CD4-positive, alpha-beta T cell treated with Interleukin-21 for 1 hour (primary cell): ENCODE results near the gene HLCS.
A peak's percentile ranks its signal among the peaks of the same experiment; 100 is the strongest.
"Not testable (repeated sequence)": the region's sequence is repeated elsewhere in the genome, so short reads cannot be mapped to it uniquely, and the experiment has no call there.

Experiments used
- DNase-seq: peaks from one replicate; pipeline ENCODE4 v3.0.0-alpha.2; 2020

HLCS gene

DNA sequence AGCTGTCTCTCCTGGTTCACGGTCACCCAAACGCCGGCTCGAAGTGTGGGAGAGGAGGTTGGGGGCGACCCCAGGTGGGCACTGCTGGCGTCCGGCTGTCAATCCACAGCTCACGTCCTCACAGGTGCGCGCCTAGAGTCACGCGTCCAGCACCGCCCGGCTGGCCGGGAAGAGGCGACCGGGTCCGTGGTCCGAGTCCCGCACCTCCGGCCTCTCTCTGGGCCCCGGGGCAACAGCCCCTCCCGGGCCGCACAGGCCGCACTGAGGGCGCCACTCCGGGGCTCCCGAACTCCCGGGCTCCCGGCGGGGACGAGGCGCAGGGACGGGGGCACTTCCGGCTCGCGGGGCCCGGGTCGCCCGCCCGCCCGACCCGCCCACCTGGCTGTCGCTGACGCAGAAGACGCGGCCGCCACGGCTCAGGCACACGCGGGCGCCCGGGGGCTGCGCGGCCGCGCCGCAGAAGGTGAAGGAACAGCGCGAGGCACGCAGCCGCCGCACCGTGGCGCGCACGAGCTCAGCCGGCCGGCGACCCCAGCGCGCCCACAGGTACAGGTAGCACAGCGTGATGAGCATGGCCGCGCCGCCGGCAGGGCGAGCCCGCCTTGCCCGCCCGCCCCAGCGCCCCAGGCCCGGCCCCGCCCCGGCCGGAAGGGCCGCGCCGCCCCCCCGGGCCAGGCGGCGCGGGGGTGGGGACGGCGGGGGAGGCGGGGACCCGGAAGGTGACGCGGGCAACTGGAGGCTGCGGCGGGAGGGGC lies at the start of gene HLCS:
Gene HLCS, minus strand, starts transcription at position 604 of the 755 bp plus-strand sequence. Its CDS starts 31 bp downstream, at position 573.
- DNase-seq: peak; percentile 82

- DNase-seq: peak; percentile 78
These were observed 43.4 kb upstream of the HLCS start for GRCh38 chr21:37009740-37010341.

DNA sequence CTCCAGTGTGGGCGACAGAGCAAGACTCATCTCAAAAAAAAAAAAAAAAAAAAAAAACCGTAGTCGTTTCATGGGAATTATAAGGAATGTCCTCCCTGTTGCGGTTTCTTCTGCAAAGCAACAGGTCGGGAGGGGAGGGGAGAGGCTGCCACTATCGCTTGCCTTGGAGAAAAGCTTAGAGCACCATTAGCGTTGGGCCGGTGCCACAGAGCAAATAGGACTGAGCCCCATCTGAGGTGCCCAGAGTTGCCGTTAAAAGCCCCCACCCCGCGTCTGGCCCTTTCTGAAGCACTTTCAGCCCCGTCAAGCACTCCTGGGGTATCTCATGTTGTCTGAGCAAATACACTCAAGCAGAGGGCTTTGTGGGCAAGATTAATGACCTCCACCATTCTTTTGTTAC lies 42.3 kb upstream of the HLCS start:
- no peak for DNase-seq

DNA sequence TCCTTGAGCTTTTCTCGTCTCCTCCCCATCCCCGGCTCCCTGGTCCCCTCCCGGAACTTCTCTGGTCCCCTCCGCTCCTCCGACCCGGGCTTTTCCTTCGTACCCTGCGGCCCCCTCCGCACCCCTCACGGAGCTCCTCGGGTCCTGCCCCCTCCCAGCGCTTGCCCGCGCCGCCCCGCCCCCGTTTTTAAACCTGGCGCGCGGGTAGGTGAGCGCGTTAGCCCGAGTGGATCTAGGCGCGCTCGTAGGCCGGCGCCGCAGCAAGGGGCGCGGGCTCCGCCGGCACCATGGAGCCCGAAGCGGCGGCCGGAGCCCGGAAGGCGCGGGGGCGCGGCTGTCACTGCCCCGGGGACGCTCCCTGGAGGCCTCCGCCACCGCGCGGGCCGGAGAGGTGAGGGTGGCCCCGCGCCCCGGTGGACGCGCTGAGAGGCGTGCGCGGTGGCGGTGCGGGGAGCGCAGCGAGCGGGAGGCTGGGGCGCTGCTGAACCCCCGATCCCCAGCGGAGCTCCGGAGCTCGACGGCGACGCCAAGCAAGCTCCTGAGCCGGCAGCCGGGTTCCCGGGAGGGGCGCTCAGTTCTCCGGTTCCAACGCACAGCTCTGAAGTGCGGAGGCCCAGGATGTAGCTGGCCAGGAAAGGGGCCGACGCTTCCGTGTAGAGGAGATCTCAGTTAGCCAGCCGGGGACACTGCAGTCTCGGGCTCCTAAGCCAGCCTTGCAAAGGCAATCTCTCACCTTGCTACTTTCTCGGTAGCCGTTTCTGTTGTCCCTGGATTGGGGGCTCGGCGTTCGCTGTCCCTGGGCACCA lies 40.2 kb upstream of the HLCS start, which contains the start of gene RIPPLY3:
Gene RIPPLY3, plus strand, starts transcription at position 217 of the 806 bp plus-strand sequence. Its CDS starts 71 bp downstream, at position 288.
- DNase-seq: peak; percentile 4

DNA sequence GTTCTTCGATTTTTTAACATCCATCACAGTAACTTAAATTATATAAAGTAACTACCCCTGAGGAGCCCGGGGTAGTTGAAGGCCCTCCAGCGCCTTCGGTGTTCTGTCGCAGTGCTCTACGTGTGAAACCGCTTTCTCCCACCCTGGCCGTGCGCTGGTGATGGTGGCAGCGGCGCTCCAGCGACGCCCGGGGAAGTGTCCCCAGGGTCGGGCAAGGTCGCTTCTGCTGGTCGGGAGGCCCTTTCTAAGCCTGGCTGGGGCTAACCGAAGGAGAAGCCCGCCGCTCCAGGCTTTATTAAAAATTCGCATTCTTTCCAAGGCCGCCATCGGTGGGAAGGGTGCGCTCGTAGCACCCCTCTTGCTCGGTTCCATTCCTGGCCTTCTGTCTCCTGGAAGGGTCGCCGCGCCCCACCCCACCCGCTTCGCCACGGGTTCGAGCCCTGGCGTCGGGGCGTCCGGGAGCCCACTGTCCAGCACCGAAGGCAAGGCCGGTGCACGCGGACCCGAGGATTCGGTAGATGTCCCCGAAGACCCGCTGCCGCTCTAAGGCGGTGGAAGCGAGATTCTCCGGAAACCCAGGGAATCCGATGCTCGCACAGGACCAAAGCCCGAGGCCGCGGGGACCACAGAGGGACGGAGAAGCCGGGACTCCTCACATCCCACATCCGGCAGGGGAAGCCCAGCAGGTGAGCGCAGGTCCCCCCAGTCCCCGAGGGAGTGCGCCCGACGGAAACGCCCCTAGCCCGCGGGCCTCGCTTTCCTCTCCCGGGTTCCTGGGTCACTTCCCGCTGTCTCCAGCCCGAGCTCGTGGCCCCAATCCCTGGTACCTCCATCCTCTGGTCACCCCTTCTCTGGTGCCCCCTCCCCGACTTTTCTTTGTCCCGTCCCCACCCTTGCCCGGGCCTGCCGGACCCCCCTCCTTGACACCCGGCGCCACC lies 39.3 kb upstream of the HLCS start:
- no peak for DNase-seq

DNA sequence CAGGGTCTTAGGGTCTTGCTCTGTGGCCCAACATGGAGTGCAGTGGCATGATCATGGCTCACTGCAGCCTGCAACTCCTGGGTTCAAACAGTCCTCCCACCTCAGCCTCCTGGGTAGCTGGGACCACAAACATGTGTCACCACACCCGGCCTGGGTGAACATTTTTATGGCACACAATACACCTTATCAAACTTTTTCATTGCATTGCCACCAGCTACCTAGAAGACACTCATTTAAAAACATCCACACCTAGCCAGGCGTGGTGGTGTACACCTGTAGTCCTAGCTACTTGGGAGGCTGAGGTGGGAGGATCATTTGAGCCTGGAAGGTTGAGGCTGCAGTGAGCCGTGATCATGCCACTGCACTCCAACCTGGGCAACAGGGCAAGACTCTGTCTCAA lies 37.4 kb upstream of the HLCS start:
- DNase-seq: not testable (repeated sequence)

DNA sequence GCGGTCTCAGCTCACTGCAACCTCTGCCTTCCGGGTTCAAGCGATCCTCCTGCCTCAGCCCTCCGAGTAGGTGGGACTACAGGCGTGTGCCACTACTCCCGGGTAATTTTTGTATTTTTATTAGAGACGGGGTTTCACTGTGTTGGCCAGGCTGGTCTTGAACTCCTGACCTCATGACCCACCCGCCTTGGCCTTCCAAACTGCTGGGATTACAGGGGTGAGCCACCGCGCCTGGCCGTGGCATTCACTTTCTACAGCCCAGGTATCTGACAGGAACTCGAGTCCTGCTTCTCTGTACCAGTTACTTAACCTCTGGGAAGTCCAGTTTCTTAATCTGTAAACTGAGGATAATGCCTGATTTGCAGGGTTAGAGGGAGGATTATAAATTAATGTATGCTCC lies 36.4 kb upstream of the HLCS start:
- DNase-seq: not testable (repeated sequence)

- no peak for DNase-seq
These were observed 35.0 kb upstream of the HLCS start for GRCh38 chr21:37001441-37001840.

DNA sequence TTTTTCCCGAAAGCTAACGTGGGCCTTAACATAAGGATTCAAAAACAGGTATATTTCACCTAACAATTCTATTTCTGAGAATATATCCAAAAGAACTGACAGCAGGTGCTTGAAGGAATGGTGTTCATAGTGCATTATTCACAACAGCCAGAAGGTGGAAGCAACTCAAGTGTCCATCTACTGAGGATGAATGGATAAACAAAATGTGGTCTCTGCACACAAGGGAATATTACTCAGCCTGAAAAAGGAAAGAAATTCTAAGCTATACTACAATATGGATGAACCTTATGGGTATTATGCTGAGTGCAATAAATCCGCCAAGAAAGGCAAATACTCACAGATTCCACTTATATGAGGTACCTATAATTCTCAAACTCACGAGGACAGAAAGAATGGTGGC lies 33.9 kb upstream of the HLCS start:
- DNase-seq: no peak

- no peak for DNase-seq
These were observed 32.8 kb upstream of the HLCS start for GRCh38 chr21:36999131-36999898.

GRCh38 chr21:36995285-36995684 lies 28.8 kb upstream of the HLCS start:
- not testable (repeated sequence) for DNase-seq

DNA sequence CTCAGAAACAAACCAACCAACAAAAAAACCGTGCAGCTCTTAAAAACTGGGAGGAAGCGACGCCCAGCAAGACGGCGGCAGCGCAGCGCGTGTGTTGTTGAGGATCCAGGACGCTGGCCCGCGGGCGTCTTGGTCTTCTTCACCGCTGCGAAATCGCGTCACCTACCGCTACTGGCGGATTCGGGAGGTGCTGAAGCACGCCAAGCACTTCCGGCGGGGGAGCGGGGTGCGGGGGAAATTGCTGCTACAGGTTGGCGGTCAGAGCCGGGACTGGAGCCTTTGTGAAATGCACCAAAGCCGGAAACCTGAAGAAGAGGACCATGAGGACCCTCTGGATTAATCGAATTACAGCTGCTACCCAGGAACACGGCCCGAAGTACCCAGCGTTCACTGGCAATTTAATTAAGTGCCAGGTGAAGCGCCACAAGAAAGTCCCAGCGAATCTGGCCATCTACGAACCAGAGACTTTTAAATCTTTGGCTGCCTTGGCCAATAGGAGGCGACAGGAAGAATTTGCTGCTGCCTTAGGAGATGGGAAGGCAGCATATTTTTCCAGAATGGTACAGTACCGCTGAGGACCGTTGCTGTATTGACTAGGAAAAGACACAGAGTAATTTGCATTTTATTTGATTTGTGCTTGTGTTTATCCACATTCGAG lies 28.2 kb upstream of the HLCS start:
- peak; percentile 36 for DNase-seq

- DNase-seq: no peak
These were observed 26.2 kb upstream of the HLCS start for GRCh38 chr21:36992671-36993070.

GRCh38 chr21:36990508-36991205 lies 24.2 kb upstream of the HLCS start:
- DNase-seq: no peak

DNA sequence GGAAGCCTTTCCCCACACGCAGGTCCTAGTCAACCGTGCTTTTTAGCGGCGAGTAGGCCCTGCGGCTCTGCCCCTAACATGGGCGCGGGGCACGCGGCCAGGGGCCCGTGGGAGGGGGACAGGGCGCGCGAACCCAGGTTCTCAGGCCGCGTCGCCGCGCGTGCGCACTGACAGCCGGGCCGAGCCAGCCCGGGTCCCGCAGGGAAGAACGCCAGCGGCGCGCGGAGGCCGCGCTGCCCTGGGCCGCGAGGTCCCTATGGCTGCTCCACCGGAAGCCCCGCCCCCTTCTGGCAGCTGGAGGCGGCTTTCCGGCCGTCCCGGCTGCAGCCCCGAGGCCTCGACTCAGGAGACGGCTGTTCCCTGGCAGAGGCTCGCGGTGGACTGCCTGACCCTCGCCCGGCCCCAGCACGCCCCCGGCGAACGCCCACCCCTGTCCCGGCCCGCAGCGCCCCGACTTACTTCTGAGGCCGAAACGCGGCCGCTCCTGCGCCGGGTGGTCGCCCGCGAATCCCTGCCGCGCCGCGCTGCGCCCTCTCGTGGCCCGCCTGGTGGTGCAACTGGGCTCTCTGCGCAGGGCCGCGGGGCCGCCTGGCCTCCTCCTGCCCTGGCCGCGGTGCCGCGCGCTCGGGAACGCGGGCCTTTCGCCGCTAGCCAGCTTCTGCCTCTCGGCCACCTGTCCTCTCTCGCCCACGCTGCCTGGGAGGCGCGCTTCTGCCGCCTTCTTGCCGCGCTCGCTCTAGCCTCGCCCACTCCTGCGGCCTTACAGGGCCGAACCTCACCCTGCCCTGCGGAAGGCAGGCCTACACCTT lies 23.4 kb upstream of the HLCS start:
- DNase-seq: peak; percentile 86

DNA sequence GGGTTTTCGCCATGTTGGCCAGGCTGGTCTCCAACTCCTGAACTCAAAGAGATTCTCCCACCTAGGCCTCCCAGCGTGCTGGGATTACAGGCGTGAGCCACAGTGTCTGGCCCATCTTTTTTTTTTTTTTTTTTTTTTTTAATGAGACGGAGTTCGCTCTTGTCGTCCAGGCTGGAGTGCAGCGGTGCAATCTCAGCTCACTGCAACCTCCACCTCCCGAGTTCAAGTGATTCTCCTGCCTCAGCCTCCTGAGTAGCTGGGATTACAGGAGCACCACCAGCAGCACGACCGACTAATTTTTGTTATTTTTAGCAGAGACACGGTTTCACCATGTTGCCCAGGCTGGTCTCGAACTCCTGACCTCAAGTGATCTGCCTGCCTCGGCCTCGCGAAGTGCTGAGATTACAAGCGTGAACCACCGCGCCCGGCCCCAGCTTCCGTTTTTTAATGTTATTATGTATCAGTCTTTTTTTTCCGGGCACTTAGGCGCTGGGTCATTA lies 22.8 kb upstream of the HLCS start:
- not testable (repeated sequence) for DNase-seq

GRCh38 chr21:36988536-36988935 lies 22.1 kb upstream of the HLCS start:
- no peak for DNase-seq

- DNase-seq: no peak
These were observed 21.4 kb upstream of the HLCS start for GRCh38 chr21:36987845-36988244.
